Inferior parietal cortex (tissue), 1 donor: ENCODE measurements around the gene ACOXL.
"Not testable (repeated sequence)": the region's sequence is repeated elsewhere in the genome, so short reads cannot be mapped to it uniquely, and the experiment has no call there.

Experiments
- DNase-seq: peaks from one replicate; pipeline ENCODE4 v3.0.0-alpha.2; 2016; ENCODE audit errors: extremely low spot score

Gene ACOXL

DNA sequence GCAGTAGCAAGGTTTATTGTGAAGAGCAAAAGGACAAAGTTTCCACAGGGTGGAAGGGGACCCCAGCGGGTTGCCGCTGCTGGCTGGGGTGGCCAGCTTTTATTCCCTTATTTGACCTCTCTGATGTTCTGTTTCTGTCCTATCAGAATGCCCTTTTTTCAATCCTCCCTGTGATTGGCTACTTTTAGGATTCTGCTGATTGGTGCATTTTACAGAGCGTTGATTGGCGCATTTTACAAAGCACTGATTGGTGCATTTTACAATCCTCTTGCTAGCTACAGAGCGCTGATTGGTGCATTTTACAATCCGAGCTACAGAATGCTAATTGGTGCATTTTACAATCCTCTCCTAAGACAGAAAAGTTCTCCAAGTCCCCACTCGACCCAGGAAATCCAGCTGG lies 123.5 kb downstream of the ACOXL start:
- not testable (repeated sequence) for DNase-seq

GRCh38 chr2:110858135-110858725 lies 125.9 kb downstream of the ACOXL start:
- peak; percentile 29 for DNase-seq

DNA sequence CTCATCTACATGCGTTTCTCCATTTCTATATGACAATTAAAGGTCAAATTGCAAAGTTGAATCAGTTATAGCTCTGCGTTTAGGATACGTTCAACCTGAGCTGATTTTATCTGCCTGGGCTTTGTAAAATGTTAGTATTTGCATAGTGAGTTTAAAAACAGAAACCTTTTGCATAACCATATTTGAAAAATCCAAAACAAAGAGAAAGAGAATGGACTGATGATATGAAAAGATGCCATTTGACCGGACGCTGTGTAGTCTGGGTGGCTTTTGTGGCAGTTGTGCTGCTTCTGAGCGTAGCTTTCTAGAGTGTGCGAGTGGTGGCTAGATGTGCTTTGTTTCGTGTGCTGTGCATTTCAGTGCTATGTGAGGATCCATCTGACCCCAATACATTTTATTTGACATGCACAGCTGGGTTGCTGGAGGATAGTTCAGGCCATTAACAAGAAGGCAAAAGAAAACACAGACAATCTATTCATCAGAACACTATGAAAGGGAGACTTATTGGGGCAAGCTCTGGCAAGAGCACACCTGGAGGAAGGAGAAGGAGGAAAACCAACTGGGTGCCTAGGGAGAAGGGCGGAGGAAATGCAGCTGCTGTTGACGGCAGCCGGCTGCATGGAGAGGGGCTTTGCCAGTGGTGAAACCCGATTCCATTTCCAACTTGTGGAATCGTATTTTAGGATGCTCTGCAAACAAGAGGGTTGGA lies 126.8 kb downstream of the ACOXL start:
- DNase-seq, result no peak

DNA sequence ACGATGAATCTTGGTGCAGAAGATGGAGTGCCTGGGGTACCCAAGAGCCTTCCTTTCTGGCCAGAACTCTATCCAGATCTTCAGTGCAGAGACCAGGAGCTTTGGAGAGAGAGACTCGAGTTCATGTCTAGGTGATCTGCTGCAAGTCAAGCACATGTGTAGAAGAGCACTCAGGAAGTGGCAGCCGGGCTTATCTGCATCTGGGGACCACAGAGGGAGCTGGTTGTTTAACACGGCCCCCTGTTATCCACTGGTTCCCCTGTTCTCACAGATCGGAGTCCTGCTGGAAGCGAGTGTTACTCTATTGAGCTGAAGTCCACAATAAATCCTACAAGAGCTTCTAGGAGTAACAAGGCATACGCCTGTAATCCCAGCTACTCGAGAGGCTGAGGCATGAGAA lies 128.3 kb downstream of the ACOXL start:
- no peak for DNase-seq

DNA sequence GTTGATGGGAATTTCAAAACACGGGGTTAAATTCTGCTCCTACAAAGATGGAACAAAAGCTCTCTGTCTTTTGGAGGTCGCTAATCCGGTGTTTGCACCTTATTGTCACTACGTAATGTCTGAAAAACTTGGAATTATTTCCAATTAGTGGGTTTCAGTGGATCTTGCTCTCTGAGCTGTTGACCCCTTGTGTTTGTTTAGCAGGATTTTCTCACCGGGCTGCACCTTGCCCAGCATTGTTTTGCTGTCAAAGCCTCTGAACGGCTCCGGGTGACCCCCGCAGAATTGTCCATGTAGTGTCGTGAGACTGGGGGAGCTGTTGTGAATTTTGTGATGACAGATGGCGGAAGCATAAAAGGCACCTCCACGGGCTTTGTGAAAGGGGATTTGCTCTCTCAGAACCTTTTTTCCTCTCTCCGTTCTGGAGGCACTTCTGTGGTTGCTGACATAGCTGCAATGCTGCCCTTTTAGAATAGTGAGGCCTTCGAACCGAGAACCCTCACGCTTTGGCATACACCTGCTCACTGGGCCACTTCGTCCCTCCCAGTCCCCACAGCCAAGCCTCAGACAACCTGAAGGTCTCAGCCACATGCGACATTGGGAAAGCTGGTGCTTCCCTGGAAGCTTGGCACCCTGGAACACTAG lies 129.4 kb downstream of the ACOXL start:
- no peak for DNase-seq

DNA sequence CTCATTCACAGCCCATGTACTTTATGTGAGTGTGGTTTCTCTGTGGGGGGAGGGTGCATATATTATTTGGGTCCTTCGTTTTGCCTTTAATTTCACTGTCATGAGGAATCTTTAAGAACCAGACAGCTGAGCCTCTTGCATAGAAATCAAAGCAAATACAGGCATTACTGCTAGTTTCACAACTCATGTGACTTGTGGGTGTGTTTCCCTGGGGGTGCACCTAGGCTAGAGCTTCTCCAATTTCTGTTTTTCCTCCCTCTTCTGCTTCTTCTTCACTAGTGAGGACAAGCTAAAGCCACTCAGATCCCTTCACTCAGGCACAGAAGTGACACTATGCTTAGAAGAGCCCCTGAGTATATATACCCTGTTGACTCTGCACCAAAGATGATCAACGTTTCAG lies 131.4 kb downstream of the ACOXL start:
- DNase-seq, result no peak

- no peak for DNase-seq
Measured at GRCh38 chr2:110864176-110864575, 131.8 kb downstream of the ACOXL start.

DNA sequence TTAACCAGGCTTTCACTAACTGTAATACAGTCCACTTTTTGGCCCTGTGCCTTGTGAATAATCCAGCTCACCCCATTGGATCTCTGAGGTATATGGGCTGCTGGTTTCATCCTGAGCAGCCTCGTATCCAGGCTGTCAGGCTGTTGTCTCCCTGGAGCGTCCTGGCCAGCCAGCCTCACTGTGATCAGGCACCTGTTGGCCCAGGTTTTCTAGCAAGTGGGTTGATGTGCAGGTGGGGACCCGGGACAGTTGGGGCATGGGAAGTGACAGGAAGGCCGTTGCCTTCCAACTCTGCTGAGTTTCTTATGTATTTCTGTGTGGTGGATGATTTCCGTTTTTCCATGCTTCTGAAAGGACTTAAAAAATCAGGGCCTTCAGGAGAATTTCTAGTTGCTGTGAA lies 132.4 kb downstream of the ACOXL start:
- no peak for DNase-seq

DNA sequence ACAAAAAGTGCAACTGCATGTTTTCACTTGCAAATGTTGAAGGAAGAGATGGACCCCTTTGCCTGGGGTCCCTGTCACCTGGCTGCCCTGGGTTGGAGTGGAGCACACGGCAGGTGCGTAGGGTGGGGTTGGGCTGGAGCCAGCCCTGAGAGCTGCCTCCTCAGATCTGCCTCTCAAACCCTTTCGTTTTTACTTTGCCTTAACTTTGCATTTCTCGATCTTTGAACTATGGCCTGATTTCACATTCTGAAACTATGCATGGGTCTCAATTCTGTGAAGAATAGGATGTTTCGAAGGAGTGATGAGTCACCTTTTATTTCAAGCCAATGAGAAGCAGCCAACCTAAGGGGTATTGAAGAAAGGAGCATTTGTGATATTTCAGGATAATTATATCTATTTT lies 132.8 kb downstream of the ACOXL start:
- DNase-seq, result no peak

- DNase-seq, result no peak
Measured at GRCh38 chr2:110866045-110866444, 133.7 kb downstream of the ACOXL start.

- no peak for DNase-seq
Measured at GRCh38 chr2:110866466-110866865, 134.1 kb downstream of the ACOXL start.

DNA sequence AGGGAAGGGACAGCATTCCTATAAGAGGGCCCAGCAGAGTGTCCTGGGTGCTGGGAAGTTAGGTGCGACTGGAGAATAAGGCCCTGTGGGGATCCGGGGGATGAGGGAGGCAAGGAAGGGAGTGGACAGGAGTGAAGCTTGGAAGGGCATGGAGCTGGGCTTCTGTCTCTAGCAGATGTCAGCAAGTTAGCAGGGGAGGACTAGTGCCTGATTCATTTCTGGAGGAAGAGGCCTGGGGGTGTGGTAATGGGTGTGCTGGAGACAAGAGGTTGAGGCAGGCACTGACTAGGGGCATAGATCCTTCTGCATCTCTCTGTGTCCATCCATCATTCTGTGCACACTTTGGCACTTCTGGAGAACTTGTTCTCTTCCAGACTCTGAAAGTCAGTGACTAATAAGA lies 134.7 kb downstream of the ACOXL start:
- no peak for DNase-seq

- no peak for DNase-seq
Measured at GRCh38 chr2:110868971-110869370, 136.6 kb downstream of the ACOXL start.

- no peak for DNase-seq
Measured at GRCh38 chr2:110869472-110870446, 137.4 kb downstream of the ACOXL start.

GRCh38 chr2:110870545-110870944 lies 138.2 kb downstream of the ACOXL start:
- no peak for DNase-seq

GRCh38 chr2:110871637-110872036 lies 139.3 kb downstream of the ACOXL start:
- DNase-seq, result no peak

- DNase-seq, result no peak
Measured at GRCh38 chr2:110872521-110872920, 140.1 kb downstream of the ACOXL start.

DNA sequence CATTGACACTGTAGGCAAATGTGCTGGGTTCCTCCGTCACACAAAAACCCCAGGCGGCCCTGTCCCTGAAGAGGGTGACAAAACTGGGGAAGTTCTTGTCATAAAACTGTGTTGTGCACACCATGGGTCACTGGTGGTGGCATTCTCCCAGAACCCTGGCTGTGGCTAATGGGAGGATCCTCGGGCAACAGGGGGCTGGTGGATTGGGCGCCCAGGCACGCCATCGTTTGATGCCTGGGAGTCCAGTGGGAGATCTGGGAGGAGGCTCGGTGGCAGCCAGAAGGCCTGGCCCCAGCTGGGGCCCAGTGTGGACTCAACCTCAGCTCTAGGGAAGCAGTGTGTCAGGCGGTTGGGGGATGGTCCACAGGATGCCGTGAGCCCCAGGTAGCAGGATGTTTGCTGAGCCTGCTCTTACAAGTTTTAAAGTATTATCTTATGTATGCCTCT lies 140.7 kb downstream of the ACOXL start:
- DNase-seq, result no peak

DNA sequence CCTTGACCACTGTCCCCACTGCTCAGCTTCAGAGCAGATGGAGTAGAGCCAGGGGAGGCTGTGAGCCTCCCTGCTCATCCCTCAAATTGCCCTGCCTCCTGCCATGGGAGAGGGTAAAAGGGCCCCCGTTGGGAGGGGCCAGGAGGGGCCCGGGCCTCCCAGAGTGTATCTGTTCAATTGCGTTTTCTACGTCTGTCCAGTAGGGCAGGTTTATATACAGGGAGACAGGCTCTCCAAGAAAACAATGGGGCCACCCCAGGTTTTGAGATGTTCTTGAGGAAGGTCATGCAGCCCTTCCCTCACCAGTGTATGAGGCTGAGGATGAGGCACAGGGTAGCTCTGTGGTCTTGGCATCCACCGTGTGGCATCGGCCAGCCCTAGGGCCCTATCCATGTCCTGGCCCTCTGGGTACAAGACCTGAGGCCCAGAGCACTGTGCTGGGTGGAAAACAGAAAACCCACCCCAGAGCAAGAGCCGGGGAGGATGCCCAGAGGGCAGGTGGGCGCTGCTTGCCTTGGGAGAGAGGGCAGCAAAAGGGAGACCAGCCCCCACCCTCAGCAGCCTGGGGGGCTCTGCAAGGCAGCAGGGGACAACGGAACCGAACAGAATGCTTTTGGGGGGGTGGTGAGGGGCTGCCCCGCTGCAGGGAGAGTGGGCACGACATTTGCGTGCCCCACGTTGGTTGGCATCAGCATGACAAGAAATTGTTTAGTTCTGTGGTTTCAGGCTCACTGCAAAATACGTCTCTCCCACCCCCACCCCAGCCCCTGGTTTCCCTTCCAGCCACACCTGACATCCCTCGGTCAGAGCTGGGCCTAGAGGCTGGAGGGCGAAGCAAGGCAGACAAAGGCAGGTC lies 141.5 kb downstream of the ACOXL start:
- no peak for DNase-seq

DNA sequence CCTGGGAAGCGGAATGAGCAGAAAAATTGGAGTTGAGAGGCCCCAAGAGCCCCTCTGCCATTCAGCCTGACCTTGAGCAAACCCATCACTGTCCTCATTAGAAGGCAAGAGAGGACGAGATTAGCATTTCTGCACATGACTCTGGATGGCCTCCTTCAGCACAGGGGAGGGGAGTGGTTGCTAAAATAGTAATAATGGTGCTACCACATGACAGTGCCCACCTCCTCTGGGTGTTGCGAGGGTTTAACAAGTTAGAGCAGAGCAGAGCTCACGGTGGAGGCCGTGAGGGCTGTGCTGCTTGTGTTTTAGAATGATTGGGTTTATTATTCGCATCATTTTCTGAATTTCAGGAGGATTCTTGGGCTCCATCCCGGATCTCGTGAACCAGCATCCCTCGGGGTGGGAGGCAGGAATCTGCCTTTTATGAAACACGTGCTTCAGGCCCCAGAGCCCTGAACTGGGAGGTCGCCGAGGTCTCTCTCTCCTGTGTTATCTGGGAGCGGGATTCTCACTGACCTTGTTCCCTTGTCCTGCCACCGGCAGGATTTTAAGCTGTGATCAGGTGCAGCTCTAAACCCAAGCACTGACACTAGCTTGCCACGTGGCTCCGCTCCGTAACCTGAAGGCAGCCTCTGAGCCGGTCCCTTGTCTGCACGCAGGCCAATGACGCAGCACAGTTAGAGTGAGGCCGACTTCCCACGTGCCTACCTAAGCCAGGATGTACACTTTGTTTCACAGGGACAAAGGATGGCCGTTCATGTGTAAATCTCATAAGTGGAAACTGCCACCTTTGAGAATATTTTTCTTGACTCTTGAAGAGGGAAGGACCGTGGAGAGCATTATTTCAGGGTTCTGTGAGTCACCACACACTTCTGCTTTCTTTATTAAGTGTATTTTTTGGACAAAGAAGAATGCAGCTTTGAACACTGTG lies 142.3 kb downstream of the ACOXL start:
- DNase-seq, result no peak
